GM18951 (cell line): ENCODE data around the gene GPHA2.

Experiments
- POLR2A ChIP-seq: IDR thresholded peaks from 4 replicates; pipeline ENCODE4 v1.6.1; 2011; ENCODE audit warnings: mild to moderate bottlenecking; ENCODE audit not compliant: insufficient read length, insufficient read depth; ENCODE audit errors: extremely low read depth
- in situ Hi-C: fragments of 300-500 bp; cut with MboI; formaldehyde crosslinking; loops from one replicate; pipeline ENCODE4 v1.12.0; 2022; ENCODE audit warnings: low sequenced_read_pairs, mixed read lengths, inconsistent platforms; ENCODE audit not compliant: unreplicated experiment

GPHA2 gene

DNA sequence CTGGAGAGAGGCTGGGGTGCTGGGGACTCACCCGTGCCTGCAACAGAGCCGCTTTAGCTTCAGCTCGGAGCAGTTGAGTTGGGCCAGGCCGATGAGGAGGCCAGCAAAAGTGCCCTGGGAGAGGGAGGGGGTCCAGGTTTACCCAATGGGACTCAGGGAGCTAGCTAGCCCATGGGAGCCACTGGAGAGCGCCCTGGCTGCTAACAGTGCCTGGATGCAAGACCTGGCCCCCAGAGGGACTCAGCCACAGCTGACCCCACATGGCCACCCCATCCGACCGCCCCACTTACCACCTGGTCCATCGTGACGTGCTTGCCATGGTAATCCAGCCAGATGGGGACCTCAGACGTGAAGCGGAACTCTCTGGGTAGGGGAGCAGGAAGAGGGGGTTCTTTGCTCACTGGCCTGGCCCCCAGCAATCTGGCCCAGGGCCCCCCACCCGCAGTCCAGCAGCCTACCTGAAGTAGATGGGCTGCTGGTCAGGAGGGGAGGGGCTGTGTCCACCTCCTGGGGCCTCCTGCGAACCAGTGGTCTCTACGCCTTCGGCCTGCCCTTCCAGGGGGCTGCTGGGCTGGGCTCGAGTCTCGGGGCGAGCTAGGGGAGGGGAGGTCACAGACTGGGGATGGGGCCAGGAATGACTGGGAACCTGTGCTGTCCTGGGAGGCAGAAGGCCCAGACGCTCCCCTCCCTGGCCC is 38.2 kb downstream of the GPHA2 start:
- in situ Hi-C loops = no loop called here
- TF ChIP-seq POLR2A = no peak

DNA sequence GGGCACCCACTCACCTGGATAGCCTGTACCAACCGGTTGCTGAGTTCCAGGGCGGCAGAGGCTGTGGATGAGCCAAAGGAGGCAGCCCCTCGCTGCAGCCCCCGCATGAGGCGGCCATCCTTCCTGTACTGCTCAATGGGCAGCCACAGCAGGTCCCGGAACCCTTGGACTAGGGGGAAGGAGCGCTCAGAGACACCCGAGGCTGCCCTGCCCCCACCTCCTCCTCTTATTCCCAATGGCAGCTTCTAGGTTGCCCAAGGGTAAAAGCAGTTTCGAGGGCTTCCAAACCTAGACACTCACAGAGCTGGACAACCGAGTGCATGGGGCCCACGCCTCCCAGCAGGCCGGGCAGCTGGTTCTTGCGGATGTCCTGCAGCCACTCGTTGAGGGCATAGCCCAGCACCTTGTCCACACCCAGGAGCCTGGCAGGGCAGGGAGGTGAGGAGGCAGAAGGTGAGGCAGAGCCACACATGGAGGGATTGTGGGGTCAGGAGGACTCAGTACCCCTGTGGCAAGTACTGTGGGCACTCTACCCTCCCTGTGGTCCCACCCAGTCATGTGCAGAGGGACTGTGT is 39.2 kb downstream of the GPHA2 start:
- no peak for TF ChIP-seq POLR2A

DNA sequence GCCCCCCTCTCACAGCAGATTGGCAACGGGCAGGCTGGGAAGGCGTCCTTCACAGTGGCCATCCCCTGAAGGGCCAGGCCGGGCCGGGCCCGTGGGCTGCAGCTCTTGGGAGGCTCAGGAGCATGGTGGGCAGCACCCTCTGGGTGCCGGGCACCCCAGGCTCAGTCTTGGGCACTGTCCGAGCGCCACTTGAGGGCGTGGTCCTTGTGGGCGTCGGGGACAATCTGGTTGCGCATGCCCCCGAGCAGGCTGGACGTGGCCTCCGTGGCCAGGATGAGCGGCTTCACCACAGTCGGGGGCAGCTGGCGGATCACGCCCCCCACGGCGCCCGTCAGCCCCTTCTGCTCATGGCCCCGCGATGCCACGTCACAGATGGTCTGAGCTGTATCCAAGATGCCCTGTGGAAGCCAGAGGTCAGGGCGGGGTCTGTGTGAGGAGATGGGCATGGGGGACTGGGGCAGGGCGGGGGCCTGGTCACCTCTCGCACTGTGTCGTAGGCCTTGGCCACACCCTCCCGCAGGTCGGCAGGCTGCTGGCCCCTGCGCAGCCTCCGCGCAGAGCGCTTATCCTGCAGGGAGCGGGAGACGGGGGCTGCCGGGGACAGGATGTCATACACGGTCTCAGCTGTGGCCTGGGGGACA is 40.8 kb downstream of the GPHA2 start:
- in situ Hi-C loops = loop anchor here (5.0 kb wide), 1 partner anchor 48 kb away; no protein-coding TSS in a partner anchor
- TF ChIP-seq POLR2A = no peak

More for the DNA sequence above, 39.2 kb downstream of the GPHA2 start:
- in situ Hi-C loops = no loop called here

DNA sequence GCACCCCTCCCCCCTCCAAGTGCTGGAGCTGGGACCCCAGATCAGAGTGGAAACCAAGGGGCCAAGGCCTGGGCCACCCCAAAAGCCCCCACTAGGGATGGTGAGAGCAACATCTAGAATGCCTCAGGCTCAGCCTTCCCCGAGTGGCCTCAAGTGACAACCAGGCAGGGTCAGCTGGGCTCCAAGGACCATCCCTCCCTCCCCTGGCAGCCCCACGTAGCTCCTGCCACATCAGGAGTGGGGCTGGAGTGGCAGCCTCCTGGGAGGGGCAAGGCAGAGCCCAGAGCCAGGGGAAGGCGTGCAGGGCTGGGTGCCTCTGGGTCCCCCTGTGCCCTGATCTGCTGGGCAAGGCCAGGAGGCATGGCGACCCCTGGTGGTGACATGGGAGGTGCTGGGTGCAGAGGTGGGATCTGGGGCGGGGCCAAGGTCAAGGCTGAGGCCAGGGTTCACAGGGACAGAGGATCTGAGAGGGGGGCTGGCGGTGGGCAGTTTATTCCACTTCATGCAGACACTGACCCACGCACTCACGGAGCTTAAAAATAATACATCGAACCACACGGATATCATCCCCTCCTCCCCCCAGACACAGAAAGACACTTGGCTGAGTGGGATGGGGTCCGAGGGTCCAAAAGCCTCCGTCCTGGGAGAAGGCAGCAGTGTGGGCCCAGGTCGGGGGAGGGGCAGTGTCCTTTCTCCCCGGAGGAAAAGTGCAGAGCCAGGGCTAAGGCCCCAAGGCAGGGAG is 41.5 kb downstream of the GPHA2 start:
- TF ChIP-seq POLR2A = peak; percentile 32
- in situ Hi-C loops = loop anchor here (5.0 kb wide), 1 partner anchor 47 kb away; no protein-coding TSS in a partner anchor

DNA sequence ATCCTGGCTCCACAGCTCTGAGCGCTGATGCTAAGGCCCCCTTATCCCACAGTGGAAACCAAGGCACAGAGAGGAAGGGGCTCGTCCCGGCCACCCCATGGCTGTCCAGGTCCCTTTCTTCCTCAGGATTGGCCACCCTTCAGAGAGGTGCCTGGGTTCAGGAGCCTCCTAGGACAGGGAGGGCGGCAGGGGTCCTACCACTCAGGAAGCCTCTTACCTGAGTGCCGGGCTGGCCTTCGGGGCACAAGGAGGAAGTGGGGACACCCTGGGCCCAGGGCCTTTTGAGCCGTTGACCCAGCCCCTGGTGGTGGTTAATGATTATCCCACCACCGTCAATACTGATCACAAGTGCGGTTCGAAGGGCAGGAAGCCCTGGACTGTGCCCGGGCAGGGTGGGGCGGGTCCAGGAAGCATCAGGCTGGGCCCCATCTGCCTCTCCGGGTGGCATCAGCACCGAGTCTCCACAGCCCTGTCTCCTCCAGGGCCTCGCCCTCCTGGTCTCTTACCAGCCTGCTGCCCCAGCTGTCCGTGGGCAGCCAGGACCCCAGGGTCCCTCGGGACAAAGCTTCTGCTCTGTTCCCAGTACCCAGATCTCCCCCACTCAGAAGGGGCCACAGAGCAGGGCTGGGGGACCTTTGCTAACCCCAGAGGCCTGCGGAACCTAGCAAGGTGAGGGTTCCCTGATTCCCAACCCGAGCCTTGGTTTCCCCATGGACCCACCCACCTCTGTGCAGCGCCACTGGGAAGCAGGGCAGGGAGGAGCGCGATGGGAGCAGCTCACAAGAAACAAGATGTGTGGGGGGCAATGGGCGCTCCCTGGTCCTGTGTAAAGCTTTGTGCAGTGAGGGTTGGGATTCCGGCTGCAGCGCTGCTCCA is 42.3 kb downstream of the GPHA2 start:
- in situ Hi-C loops = loop anchor here (5.0 kb wide), 1 partner anchor 46 kb away; no protein-coding TSS in a partner anchor
- TF ChIP-seq POLR2A = peak; percentile 47

DNA sequence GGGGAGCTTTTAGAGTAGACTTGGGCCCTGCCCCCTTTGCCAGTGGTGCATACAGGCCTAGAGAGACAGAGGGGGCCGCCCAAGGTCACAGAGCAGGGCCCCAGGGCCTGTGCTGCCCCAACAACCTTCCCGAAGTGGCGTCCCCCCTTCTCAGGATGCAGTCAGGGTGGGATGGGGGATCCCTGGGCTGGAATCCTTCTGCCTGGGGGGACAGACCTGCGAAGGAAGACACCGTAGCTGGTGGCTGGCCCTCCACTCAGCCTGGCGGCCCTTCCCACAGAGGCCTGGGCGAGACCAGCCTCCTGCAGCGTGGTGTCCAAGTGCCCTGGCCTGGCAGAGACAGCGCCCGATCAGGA is 42.9 kb downstream of the GPHA2 start:
- in situ Hi-C loops = loop anchor here (5.0 kb wide), 1 partner anchor 46 kb away; no protein-coding TSS in a partner anchor

DNA sequence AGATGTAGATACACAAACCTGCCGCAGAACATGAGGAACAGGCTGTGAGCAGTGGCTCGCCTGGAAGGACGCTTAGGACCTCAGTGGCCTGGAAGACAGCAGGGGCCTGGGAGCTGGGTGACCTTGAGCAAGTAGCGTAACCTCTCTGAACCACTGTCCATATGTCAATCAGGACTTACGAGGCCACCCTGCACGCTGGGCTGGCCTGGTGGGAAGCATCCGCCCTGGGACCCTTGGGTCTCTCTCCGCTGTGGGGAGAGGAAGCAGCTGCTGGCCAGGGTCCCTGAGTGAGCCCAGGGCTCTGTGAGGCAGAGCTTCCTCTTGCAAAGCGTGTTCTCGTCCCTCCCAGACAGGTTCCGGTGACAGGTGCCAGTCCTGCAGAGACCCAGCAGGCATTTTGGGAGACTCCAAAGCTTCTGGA is 43.3 kb downstream of the GPHA2 start:
- no peak for TF ChIP-seq POLR2A
- in situ Hi-C loops = loop anchor here (5.0 kb wide), 1 partner anchor 45 kb away; no protein-coding TSS in a partner anchor

More for the DNA sequence above, 42.9 kb downstream of the GPHA2 start:
- TF ChIP-seq POLR2A = no peak

DNA sequence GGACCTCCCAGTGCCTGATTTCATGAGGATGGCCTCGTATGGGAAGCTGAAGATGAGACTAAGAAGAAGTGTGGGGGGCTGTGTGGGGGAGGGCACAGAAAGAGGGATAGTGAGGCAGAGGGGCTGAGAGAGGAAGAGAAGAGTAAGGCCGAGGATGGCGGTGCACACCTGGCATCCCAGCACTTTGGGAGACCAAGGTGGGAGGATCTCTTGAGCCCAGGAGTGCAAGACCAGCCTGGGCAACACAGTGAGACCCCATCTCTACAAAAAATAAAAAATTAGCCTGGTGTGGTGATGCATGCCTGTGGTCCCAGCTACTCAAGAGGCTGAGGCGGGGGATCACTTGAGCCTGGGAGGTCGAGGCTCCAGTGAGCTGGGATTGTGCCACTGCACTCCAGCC is 43.8 kb downstream of the GPHA2 start:
- in situ Hi-C loops = loop anchor here (5.0 kb wide), 1 partner anchor 45 kb away; no protein-coding TSS in a partner anchor
- TF ChIP-seq POLR2A = no peak

DNA sequence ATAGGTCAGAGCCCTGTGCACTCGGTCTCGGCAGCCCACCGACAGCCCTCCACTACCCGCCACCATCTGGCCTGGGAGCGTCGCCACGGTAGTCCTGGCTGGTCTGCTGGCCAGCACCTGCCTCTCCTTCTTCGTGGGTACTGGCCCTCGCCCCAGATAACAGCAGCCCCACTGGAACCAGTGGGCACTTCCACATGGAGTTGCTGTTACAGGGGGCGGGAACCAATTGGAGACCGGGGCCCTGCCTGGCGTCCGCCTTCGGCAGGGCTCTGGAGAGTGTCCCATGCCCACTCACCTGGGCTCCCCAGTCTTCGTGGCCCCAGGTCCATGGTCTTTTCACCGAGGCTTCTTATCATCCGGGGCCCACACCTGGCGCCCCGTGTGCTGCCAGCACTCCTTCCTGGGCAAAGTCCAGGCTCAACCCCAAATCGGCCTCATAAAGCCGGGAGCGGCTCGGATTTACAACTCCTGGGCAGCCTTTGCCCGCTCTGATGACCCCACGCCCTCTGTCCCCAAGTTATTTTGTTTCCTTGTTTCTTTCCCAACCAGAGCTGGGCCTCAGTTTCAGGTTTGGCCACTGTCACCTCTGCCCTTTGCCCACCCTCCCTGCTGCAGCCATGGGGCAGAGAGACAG is 44.4 kb downstream of the GPHA2 start:
- in situ Hi-C loops = loop anchor here (5.0 kb wide), 1 partner anchor 44 kb away; no protein-coding TSS in a partner anchor
- TF ChIP-seq POLR2A = no peak

DNA sequence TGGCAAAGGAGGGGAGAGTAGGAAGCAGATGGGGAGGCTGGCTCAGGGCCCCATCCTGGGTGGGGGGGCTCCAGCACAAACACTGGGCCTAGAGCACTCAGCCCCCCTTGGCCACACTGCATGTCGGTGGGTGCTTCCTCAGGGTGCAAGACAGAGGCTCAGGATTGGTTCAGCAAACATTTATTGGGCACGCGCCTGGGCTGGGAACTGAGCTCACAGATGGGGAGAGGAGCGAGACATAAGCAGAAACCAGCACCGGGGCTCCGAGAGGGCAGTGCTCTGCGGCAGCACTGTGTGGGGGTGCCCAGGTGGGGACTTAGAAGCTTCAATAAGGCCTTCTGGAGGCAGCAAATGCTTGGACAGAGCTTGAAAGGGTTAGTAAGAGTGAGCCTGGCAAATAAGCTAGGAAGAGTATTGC is 45.2 kb downstream of the GPHA2 start:
- in situ Hi-C loops = loop anchor here (5.0 kb wide), 1 partner anchor 43 kb away; no protein-coding TSS in a partner anchor
- no peak for TF ChIP-seq POLR2A

DNA sequence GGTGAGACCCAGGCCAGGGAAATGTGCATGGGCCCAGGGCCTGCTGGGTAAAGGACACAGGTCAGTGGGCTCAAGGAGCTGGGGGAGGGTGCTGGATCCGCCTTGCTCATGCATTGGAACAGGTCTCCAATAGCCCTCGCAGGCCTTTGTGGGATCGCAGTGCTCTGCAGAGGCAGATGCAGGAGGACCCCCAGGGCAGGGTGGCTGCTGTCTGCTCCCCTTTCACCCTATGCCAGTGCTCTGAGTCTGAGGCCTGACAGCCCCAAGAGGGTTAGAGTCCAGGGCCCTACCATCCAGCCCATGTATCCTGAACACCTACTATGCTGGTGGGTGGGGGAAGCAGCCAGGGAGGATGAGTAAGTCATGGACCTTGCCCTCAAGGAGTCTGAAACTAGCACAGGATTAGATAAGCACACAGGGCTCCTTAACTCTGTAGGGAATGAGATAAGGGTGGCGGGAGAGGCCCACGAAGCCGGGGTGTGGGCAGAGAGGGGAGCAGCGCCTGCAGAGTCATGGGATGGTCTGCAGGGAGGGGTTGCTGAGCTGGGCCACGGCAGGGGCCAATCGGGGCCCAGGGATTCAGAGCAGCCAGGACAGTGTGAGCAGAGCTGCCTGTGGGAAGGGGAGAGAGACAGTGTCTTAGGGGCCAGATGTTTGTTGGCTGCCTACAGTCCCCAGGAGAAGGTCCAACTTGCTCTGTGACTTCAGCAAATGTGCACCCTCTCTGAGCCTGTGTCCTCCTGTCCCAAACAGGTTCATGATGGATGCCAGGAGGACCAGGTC is 46.8 kb downstream of the GPHA2 start:
- TF ChIP-seq POLR2A = no peak
- in situ Hi-C loops = no loop called here
